Peyer's patch (tissue), 4 donors: ENCODE results near the gene PRPF31. TPM values are rescaled to one million over a fixed set of nuclear protein-coding genes. Genes with fewer than 3 reads are reported as not detected.

Source experiments
- DNase-seq, 3 donors: peaks; one replicate each; pipeline ENCODE4 v3.0.0-alpha.2; 2017 to 2019
- H3K27ac ChIP-seq, 4 donors: fragments of 200-600 bp; sonication (generic); one replicate each; pipeline ENCODE4 v1.5.1; 2016 to 2019
- H3K27me3 ChIP-seq, 2 donors: fragments of 200-600 bp; sonication (generic); one replicate each; pipeline ENCODE4 v1.5.1; 2019
- H3K36me3 ChIP-seq, 3 donors: fragments of 200-600 bp; sonication (generic); one replicate each; pipeline ENCODE4 v1.5.1; 2016 to 2019
- H3K4me1 ChIP-seq, 4 donors: fragments of 200-600 bp; sonication (generic); one replicate each; pipeline ENCODE4 v1.5.1; 2016 to 2019
- H3K4me3 ChIP-seq, 4 donors: fragments of 200-600 bp; sonication (generic); 1 replicate in 3 of 4; 2 replicates in 1 of 4; pipeline ENCODE4 v1.5.1; 2016 to 2019; ENCODE audit warnings: mild to moderate bottlenecking in 1 of 4
- H3K9me3 ChIP-seq, 4 donors: fragments of 200-600 bp; sonication (generic); one replicate each; pipeline ENCODE4 v1.5.1; 2016 to 2019; ENCODE audit warnings: mild to moderate bottlenecking in 1 of 4
- CTCF ChIP-seq, 6 experiments: fragments of 450-650 bp in 4 of 6; fragments of 200-600 bp in 2 of 6; sonication (generic) in 1 of 6; IDR thresholded peaks; one replicate each; pipeline ENCODE4 v1.5.1; 2017 to 2019; ENCODE audit warnings: antibody characterized with exemption in 6 of 6, mild to moderate bottlenecking in 3 of 6, moderate library complexity in 1 of 6
- POLR2A ChIP-seq, 2 donors: fragments of 450-650 bp; IDR thresholded peaks; one replicate each; pipeline ENCODE4 v1.5.1; 2017; ENCODE audit warnings: antibody characterized with exemption in 2 of 2, mild to moderate bottlenecking in 2 of 2, moderate library complexity in 2 of 2
- total RNA-seq, 4 donors: library from RNA; depleted of rRNA; stranded (reverse); fragments of >200 nt; gene quantifications; one replicate each; pipeline ENCODE4 v1.1.0, GENCODE V29; 2016

The PRPF31 gene
- total RNA-seq, 4 donors from 2014 or later, result 23.3 to 75.1 (median 41.4) TPM

- no peaks in the 10 kb centered on the region for H3K9me3 ChIP-seq
- TF ChIP-seq POLR2A (IDR thresholded peaks at IDR 0.05) (no peak), CTCF (IDR thresholded peaks at IDR 0.05) (no peak)
- H3K4me1 ChIP-seq, result peaks cover 0 to 31% (median 13%) of the 10 kb centered on the region in 4 donors
- no peak overlapping the region for H3K4me3 ChIP-seq
- H3K27ac ChIP-seq, result no peak overlapping the region
- DNase-seq, result no peak
- no peaks in the 10 kb centered on the region for H3K27me3 ChIP-seq
- H3K36me3 ChIP-seq, result peaks cover 0 to 62% (median 0%) of the 10 kb centered on the region in 3 donors
Measured at GRCh38 chr19:54156953-54157352, 41.4 kb downstream of the PRPF31 start.

DNA sequence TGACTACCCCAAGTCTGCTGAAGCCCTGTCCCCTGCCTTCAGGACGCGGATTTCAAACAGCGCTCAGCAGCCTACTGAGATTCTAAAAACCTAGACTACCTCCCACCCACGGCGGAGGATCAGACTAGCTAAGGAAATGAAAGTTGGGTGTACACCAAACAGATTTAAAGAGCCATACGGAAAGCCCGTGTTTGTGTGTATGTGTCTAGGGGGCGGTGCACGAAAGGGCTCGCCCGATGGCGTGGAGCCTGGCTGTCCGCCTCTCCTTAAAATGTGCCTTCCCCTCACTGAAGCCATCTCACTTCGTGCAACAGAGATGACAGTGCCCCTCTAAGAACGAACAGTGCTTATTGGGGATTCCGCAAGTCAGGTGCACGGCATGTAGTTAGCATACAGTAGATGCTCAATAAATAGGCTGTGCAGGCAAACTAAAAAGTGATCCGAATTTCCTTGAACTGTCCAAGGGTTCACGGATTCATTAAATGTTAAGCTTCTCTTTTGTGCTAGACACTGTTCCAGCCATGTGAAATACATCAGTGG, 43.3 kb downstream of the PRPF31 start:
- TF ChIP-seq POLR2A (IDR thresholded peaks at IDR 0.05), result no peak
- TF ChIP-seq CTCF (IDR thresholded peaks at IDR 0.05), result no peak
- Histone ChIP-seq H3K4me1 (peaks cover 0 to 46% (median 14%) of the 10 kb centered on the region in 4 donors), H3K27me3 (no peaks in the 10 kb centered on the region), H3K9me3 (no peaks in the 10 kb centered on the region), H3K4me3 (peak overlapping the region; percentile 63 to 96 (median 80)), H3K36me3 (peaks cover 0 to 43% (median 0%) of the 10 kb centered on the region in 3 donors), H3K27ac (peak overlapping the region; percentile 92 to 99 (median 96))
- DNase-seq, result no peak

DNA sequence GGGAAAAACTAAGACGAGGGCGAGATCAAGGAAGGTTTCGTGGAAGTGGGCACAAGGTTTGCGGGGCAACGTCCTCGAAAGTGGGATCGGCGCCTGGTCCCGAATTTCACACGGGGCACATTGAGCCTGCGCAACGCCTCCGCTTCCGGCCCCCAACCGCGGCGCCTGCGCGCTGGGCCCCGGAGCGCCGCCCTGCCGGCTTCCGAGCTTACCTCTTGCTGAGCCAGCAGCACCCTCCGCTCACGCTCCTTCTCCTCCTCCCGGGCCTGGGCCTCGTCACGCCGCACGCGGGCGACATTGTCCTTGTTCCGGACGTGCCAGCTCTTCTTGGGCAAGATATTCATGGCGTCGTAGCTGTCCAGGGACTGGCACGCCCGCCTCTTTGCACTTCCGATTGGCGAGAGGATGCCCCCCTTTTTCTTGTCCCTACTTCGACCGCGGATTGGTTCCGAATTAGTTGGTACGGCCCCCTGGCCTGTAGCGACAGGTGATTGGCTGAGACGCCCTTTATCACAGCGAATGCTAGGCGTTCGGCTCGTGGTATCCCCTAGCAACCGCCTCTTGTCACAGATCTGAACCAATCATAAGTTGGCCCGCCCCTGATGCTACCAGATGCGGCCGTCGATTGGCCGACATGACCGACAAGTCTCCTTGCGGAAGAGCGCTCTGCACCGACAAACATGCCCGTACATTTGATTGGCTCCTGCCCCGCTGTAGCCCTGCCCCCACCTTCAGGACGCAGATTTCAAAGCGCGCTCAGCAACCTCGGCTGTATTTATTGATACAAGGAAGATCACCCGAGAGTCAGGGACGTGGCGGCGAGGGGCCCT, 44.0 kb downstream of the PRPF31 start, which contains the start of gene LENG1:
Gene LENG1, minus strand, starts transcription at position 370 of the 830 bp plus-strand sequence. Its CDS starts 26 bp downstream, at position 344.
- peak within 1 kb of the TSS; percentile 92 to 99 (median 96) for H3K27ac ChIP-seq
- H3K4me3 ChIP-seq, result peak within 1 kb of the TSS; percentile 63 to 96 (median 80)
- no peaks in the 10 kb centered on the region for H3K27me3 ChIP-seq
- TF ChIP-seq POLR2A (IDR thresholded peaks at IDR 0.05) (peak; percentile 57 to 72), CTCF (IDR thresholded peaks at IDR 0.05) (peak in 3 of 6 experiments; percentile 44 to 59 (median 47))
- no peaks in the 10 kb centered on the region for H3K9me3 ChIP-seq
- DNase-seq, result peak; percentile 97 to 100 (median 100)
- peaks cover 0 to 36% (median 0%) of the 10 kb centered on the region in 3 donors for H3K36me3 ChIP-seq
- peaks cover 5 to 52% (median 15%) of the 10 kb centered on the region in 4 donors for H3K4me1 ChIP-seq

DNA sequence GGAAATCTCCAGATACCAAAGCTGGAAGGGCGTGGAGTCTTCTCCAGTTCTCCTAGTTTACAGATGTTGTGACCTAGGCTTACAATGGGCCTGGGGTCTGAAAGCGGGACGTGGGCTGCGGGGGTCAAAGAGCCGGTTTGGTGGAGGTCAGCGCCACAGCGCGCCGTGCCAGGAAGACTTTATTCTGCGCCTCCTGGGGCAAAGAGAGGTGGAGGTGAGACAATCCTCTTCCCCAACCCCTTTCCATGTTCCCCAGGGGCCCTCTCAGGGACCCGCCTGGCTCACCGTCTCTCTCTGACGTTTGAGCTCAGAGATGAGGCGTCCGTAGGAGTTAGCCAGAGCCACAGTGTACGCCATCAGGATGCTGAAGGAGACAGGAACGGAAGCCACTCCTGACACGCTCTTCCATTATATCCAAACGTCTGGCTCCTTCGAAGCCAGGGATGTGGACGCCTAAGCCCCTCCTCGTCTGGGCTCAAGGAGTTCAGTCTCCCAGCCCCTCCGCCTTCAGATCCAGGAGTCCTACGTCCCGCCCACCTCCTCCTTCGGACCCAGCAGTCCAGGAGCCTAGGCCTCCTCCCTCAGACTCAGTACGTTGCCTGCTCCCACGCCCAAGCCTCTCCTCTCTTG, 44.7 kb downstream of the PRPF31 start:
- Histone ChIP-seq H3K36me3 (peaks cover 0 to 29% (median 0%) of the 10 kb centered on the region in 3 donors), H3K9me3 (no peaks in the 10 kb centered on the region), H3K27me3 (no peaks in the 10 kb centered on the region), H3K4me1 (peaks cover 5 to 58% (median 16%) of the 10 kb centered on the region in 4 donors), H3K4me3 (peak overlapping the region; percentile 40 to 96 (median 48)), H3K27ac (peak overlapping the region; percentile 78 to 99 (median 86))
- no peak for TF ChIP-seq POLR2A (IDR thresholded peaks at IDR 0.05)
- no peak for TF ChIP-seq CTCF (IDR thresholded peaks at IDR 0.05)
- DNase-seq, result no peak

- Histone ChIP-seq H3K36me3 (peaks cover 0 to 23% (median 0%) of the 10 kb centered on the region in 3 donors), H3K9me3 (no peaks in the 10 kb centered on the region), H3K27me3 (no peaks in the 10 kb centered on the region), H3K27ac (peak overlapping the region in 3 of 4 donors; percentile 84 to 99 (median 87)), H3K4me3 (peak overlapping the region in 2 of 4 donors; percentile 47 to 50), H3K4me1 (peaks cover 5 to 62% (median 16%) of the 10 kb centered on the region in 4 donors)
- TF ChIP-seq CTCF (IDR thresholded peaks at IDR 0.05) (no peak), POLR2A (IDR thresholded peaks at IDR 0.05) (no peak)
- DNase-seq, result peak in 1 of 3 donors; percentile 47
Measured at GRCh38 chr19:54160854-54161253, 45.3 kb downstream of the PRPF31 start.
